Activated T-helper 2 cell treated with anti-CD3 and anti-CD28 coated beads, Interferon-gamma antibody, Interleukin-2, Interleukin-4, amounts not matched to agents 10 μg/mL and 5 μg/mL and 100 μg/mL, durations not matched to agents 14 hours and 24 hours and 36 hours (primary cell): ENCODE measurements around the gene METTL15. TPM values are rescaled to one million over a fixed set of nuclear protein-coding genes. Genes with fewer than 3 reads are reported as not detected.
"Not testable (repeated sequence)": the region's sequence is repeated elsewhere in the genome, so short reads cannot be mapped to it uniquely, and the experiment has no call there.

Experiments
- DNase-seq: peaks from one replicate; pipeline ENCODE4 v3.0.0; 2021; ENCODE audit warnings: low spot score
- H3K27ac Mint-ChIP-seq: one replicate; pipeline ENCODE4 v1.8.0; 2021; ENCODE audit warnings: mixed read lengths
- H3K27me3 Mint-ChIP-seq: one replicate; pipeline ENCODE4 v1.8.0; 2021; ENCODE audit warnings: low read depth, mixed read lengths
- H3K36me3 Mint-ChIP-seq: one replicate; pipeline ENCODE4 v1.8.0; 2021; ENCODE audit warnings: low read depth, mixed read lengths
- H3K4me1 Mint-ChIP-seq: one replicate; pipeline ENCODE4 v1.8.0; 2021; ENCODE audit warnings: low read depth, mixed read lengths
- H3K4me3 Mint-ChIP-seq: one replicate; pipeline ENCODE4 v1.8.0; 2021; ENCODE audit warnings: low read depth, mild to moderate bottlenecking, moderate library complexity, mixed read lengths
- H3K9me3 Mint-ChIP-seq: one replicate; pipeline ENCODE4 v1.8.0; 2021; ENCODE audit warnings: mixed read lengths
- intact Hi-C: fragments of 100-400 bp; cut with micrococcal nuclease; formaldehyde crosslinking; loops from one replicate; pipeline ENCODE4 v1.15.1; 2023
- total RNA-seq: library from RNA; stranded (reverse); gene quantifications from 2 replicates; pipeline ENCODE4 v1.2.3, GENCODE V29; 2022

METTL15 gene
- total RNA-seq, 1 donor from 2014 or later, result 17.4 TPM

- no peak overlapping the region for H3K27ac Mint-ChIP-seq
- no peak overlapping the region for H3K4me3 Mint-ChIP-seq
- H3K36me3 Mint-ChIP-seq, result peaks cover 12% of the 10 kb centered on the region
- peaks cover 4% of the 10 kb centered on the region for H3K4me1 Mint-ChIP-seq
- no peaks in the 10 kb centered on the region for H3K9me3 Mint-ChIP-seq
- intact Hi-C loops, result no loop called here
- H3K27me3 Mint-ChIP-seq, result no peaks in the 10 kb centered on the region
- no peak for DNase-seq
Observed at GRCh38 chr11:28123151-28123581, 15.0 kb downstream of the METTL15 start.

GRCh38 chr11:28132548-28132947 is 24.4 kb downstream of the METTL15 start:
- Mint-ChIP-seq H3K9me3 (peaks cover 16% of the 10 kb centered on the region), H3K27me3 (no peaks in the 10 kb centered on the region), H3K36me3 (peaks cover 34% of the 10 kb centered on the region), H3K4me3 (no peak overlapping the region), H3K27ac (no peak overlapping the region), H3K4me1 (no peaks in the 10 kb centered on the region)
- DNase-seq, result no peak
- intact Hi-C loops, result no loop called here

- no peaks in the 10 kb centered on the region for H3K4me1 Mint-ChIP-seq
- H3K27me3 Mint-ChIP-seq, result no peaks in the 10 kb centered on the region
- H3K4me3 Mint-ChIP-seq, result no peak overlapping the region
- no peak for DNase-seq
- peaks cover 20% of the 10 kb centered on the region for H3K9me3 Mint-ChIP-seq
- intact Hi-C loops, result no loop called here
- H3K36me3 Mint-ChIP-seq, result peaks cover 37% of the 10 kb centered on the region
- H3K27ac Mint-ChIP-seq, result no peak overlapping the region
Observed at GRCh38 chr11:28133146-28133545, 25.0 kb downstream of the METTL15 start.

- intact Hi-C loops, H3K4me3 Mint-ChIP-seq, H3K4me1 Mint-ChIP-seq, DNase-seq, H3K27ac Mint-ChIP-seq, H3K27me3 Mint-ChIP-seq: not testable (repeated sequence)
- Mint-ChIP-seq H3K36me3 (peaks cover 49% of the 10 kb centered on the region), H3K9me3 (peaks cover 43% of the 10 kb centered on the region)
Observed at GRCh38 chr11:28136157-28136556, 28.0 kb downstream of the METTL15 start.

GRCh38 chr11:28137366-28137765 is 29.2 kb downstream of the METTL15 start:
- intact Hi-C loops, result no loop called here
- H3K9me3 Mint-ChIP-seq, result peaks cover 44% of the 10 kb centered on the region
- H3K4me1 Mint-ChIP-seq, result peaks cover 2% of the 10 kb centered on the region
- no peaks in the 10 kb centered on the region for H3K27me3 Mint-ChIP-seq
- no peak overlapping the region for H3K4me3 Mint-ChIP-seq
- DNase-seq, result no peak
- no peak overlapping the region for H3K27ac Mint-ChIP-seq
- peaks cover 45% of the 10 kb centered on the region for H3K36me3 Mint-ChIP-seq

- intact Hi-C loops, result no loop called here
- peaks cover 44% of the 10 kb centered on the region for H3K9me3 Mint-ChIP-seq
- no peak overlapping the region for H3K4me3 Mint-ChIP-seq
- peaks cover 45% of the 10 kb centered on the region for H3K36me3 Mint-ChIP-seq
- H3K27ac Mint-ChIP-seq, result no peak overlapping the region
- DNase-seq, result no peak
- no peaks in the 10 kb centered on the region for H3K27me3 Mint-ChIP-seq
- peaks cover 6% of the 10 kb centered on the region for H3K4me1 Mint-ChIP-seq
Observed at GRCh38 chr11:28137832-28138231, 29.6 kb downstream of the METTL15 start.

GRCh38 chr11:28139841-28140415 is 31.7 kb downstream of the METTL15 start:
- H3K9me3 Mint-ChIP-seq, result peaks cover 44% of the 10 kb centered on the region
- no peak for DNase-seq
- H3K36me3 Mint-ChIP-seq, result peaks cover 36% of the 10 kb centered on the region
- intact Hi-C loops, result no loop called here
- no peak overlapping the region for H3K4me3 Mint-ChIP-seq
- H3K27ac Mint-ChIP-seq, result no peak overlapping the region
- H3K27me3 Mint-ChIP-seq, result no peaks in the 10 kb centered on the region
- peaks cover 14% of the 10 kb centered on the region for H3K4me1 Mint-ChIP-seq

GRCh38 chr11:28140689-28141455 is 32.7 kb downstream of the METTL15 start:
- H3K27ac Mint-ChIP-seq, result no peak overlapping the region
- H3K36me3 Mint-ChIP-seq, result peaks cover 32% of the 10 kb centered on the region

GRCh38 chr11:28142724-28143123 is 34.5 kb downstream of the METTL15 start:
- H3K4me1 Mint-ChIP-seq, result peaks cover 16% of the 10 kb centered on the region
- H3K27me3 Mint-ChIP-seq, result no peaks in the 10 kb centered on the region
- intact Hi-C loops, result no loop called here
- H3K27ac Mint-ChIP-seq, result no peak overlapping the region
- H3K4me3 Mint-ChIP-seq, result no peak overlapping the region
- H3K9me3 Mint-ChIP-seq, result peaks cover 26% of the 10 kb centered on the region
- DNase-seq, result no peak
- H3K36me3 Mint-ChIP-seq, result peaks cover 18% of the 10 kb centered on the region

More at GRCh38 chr11:28140689-28141455, 32.7 kb downstream of the METTL15 start:
- intact Hi-C loops, result no loop called here
- peaks cover 14% of the 10 kb centered on the region for H3K4me1 Mint-ChIP-seq
- peaks cover 41% of the 10 kb centered on the region for H3K9me3 Mint-ChIP-seq
- no peak overlapping the region for H3K4me3 Mint-ChIP-seq
- no peaks in the 10 kb centered on the region for H3K27me3 Mint-ChIP-seq
- DNase-seq, result no peak

- H3K9me3 Mint-ChIP-seq, result peaks cover 13% of the 10 kb centered on the region
- no peak for DNase-seq
- H3K4me1 Mint-ChIP-seq, result peaks cover 16% of the 10 kb centered on the region
- H3K36me3 Mint-ChIP-seq, result peaks cover 10% of the 10 kb centered on the region
- intact Hi-C loops, result no loop called here
- H3K27me3 Mint-ChIP-seq, result no peaks in the 10 kb centered on the region
- H3K27ac Mint-ChIP-seq, result no peak overlapping the region
- H3K4me3 Mint-ChIP-seq, result no peak overlapping the region
Observed at GRCh38 chr11:28144808-28145207, 36.6 kb downstream of the METTL15 start.

- intact Hi-C loops, result no loop called here
- Mint-ChIP-seq H3K27ac (no peak overlapping the region), H3K27me3 (no peaks in the 10 kb centered on the region), H3K4me1 (peaks cover 16% of the 10 kb centered on the region), H3K9me3 (peaks cover under 1% of the 10 kb centered on the region), H3K36me3 (peaks cover 3% of the 10 kb centered on the region), H3K4me3 (no peak overlapping the region)
- no peak for DNase-seq
Observed at GRCh38 chr11:28146123-28146751, 38.0 kb downstream of the METTL15 start.

GRCh38 chr11:28152743-28153142 is 44.6 kb downstream of the METTL15 start:
- Mint-ChIP-seq H3K4me3 (no peak overlapping the region), H3K4me1 (no peaks in the 10 kb centered on the region), H3K27me3 (no peaks in the 10 kb centered on the region), H3K36me3 (peaks cover 10% of the 10 kb centered on the region), H3K27ac (no peak overlapping the region), H3K9me3 (peaks cover 3% of the 10 kb centered on the region)
- intact Hi-C loops, result no loop called here
- no peak for DNase-seq

GRCh38 chr11:28153586-28153985 is 45.4 kb downstream of the METTL15 start:
- no peak overlapping the region for H3K27ac Mint-ChIP-seq
- H3K36me3 Mint-ChIP-seq, result peaks cover 16% of the 10 kb centered on the region
- peaks cover 8% of the 10 kb centered on the region for H3K9me3 Mint-ChIP-seq
- DNase-seq, result no peak
- no peaks in the 10 kb centered on the region for H3K27me3 Mint-ChIP-seq
- no peaks in the 10 kb centered on the region for H3K4me1 Mint-ChIP-seq
- no peak overlapping the region for H3K4me3 Mint-ChIP-seq
- intact Hi-C loops, result no loop called here
